ENCODE results near the gene HELZ2.
"Not testable (repeated sequence)": the region's sequence is repeated elsewhere in the genome, so short reads cannot be mapped to it uniquely, and the experiment has no call there.

The HELZ2 gene

GRCh38 chr20:63565021-63565698 lies 8.9 kb downstream of the HELZ2 start:
- no peak for DNase-seq (ENCODE audit: low read depth in 3 of 3)

GRCh38 chr20:63564036-63564810 lies 9.8 kb downstream of the HELZ2 start:
- no peak for DNase-seq (ENCODE audit: low read depth in 3 of 3)

GRCh38 chr20:63563225-63563935 lies 10.7 kb downstream of the HELZ2 start:
- no peak for DNase-seq (ENCODE audit: low read depth in 3 of 3)

- DNase-seq (ENCODE audit: low read depth in 3 of 3): no peak
Observed at GRCh38 chr20:63562461-63563224, 11.4 kb downstream of the HELZ2 start.

GRCh38 chr20:63561624-63562396 lies 12.2 kb downstream of the HELZ2 start:
- DNase-seq (ENCODE audit: low read depth in 3 of 3): no peak

- no peak for DNase-seq (ENCODE audit: low read depth in 3 of 3)
Observed at GRCh38 chr20:63560856-63561609, 13.0 kb downstream of the HELZ2 start.

- DNase-seq (ENCODE audit: low read depth in 3 of 3): no peak
Observed at GRCh38 chr20:63560333-63560805, 13.7 kb downstream of the HELZ2 start.

GRCh38 chr20:63559485-63560332 lies 14.3 kb downstream of the HELZ2 start:
- not testable (repeated sequence) for DNase-seq (ENCODE audit: low read depth in 3 of 3)

- DNase-seq (ENCODE audit: low read depth in 3 of 3): no peak
Observed at GRCh38 chr20:63558804-63559484, 15.1 kb downstream of the HELZ2 start.

- no peak for DNase-seq (ENCODE audit: low read depth in 3 of 3)
Observed at GRCh38 chr20:63557481-63557891, 16.6 kb downstream of the HELZ2 start.

- DNase-seq (ENCODE audit: low read depth in 3 of 3): no peak
Observed at GRCh38 chr20:63556873-63557478, 17.1 kb downstream of the HELZ2 start.

- no peak for DNase-seq (ENCODE audit: low read depth in 3 of 3)
Observed at GRCh38 chr20:63555661-63556381, 18.2 kb downstream of the HELZ2 start.

- no peak for DNase-seq (ENCODE audit: low read depth in 3 of 3)
Observed at GRCh38 chr20:63554361-63555278, 19.4 kb downstream of the HELZ2 start.

GRCh38 chr20:63553933-63554290 lies 20.1 kb downstream of the HELZ2 start, which contains the start of gene FNDC11:
TSS of gene FNDC11 (plus strand) at chr20:63554159. CDS start at chr20:63555664, 1,505 bp downstream.
- peak; percentile 27 to 50 (median 37) for DNase-seq (ENCODE audit: low read depth in 3 of 3)

GRCh38 chr20:63553251-63553932 lies 20.6 kb downstream of the HELZ2 start:
- DNase-seq (ENCODE audit: low read depth in 3 of 3): peak; percentile 68 to 92 (median 78)

All from stimulated activated CD4-positive, alpha-beta T cell treated with anti-CD3 and anti-CD28 coated beads, TNF-alpha, amount 100 ng/mL, for 4 hours (primary cell).